Tibial nerve (tissue), 4 donors: ENCODE results near the gene IRAK1. TPM values are rescaled to one million over a fixed set of nuclear protein-coding genes. Genes with fewer than 3 reads are reported as not detected.
A peak's percentile ranks its signal among the peaks of the same experiment; 100 is the strongest.

ENCODE experiments used
- DNase-seq, 2 donors: peaks; one replicate each; pipeline ENCODE4 v3.0.0-alpha.2; 2019; ENCODE audit warnings: low spot score in 2 of 2
- H3K27ac ChIP-seq, 4 donors: fragments of 200-600 bp; sonication (generic) in 3 of 4; one replicate each; pipeline ENCODE4 v1.5.1; 2017 to 2019; ENCODE audit warnings: mild to moderate bottlenecking in 1 of 4
- H3K27me3 ChIP-seq, 2 donors: fragments of 200-600 bp; sonication (generic) in 1 of 2; one replicate each; pipeline versions ENCODE4 v1.5.1 to v1.6.0; 2017 to 2019
- H3K36me3 ChIP-seq, 3 donors: fragments of 200-600 bp; sonication (generic); one replicate each; pipeline ENCODE4 v1.5.1; 2018 to 2019
- H3K4me1 ChIP-seq, 4 donors: fragments of 200-600 bp; sonication (generic) in 3 of 4; one replicate each; pipeline ENCODE4 v1.5.1; 2017 to 2019
- H3K4me3 ChIP-seq, 4 donors: fragments of 200-600 bp; sonication (generic) in 3 of 4; one replicate each; pipeline ENCODE4 v1.5.1; 2017 to 2019; ENCODE audit warnings: mild to moderate bottlenecking in 1 of 4, moderate library complexity in 1 of 4
- H3K9me3 ChIP-seq, 4 donors: fragments of 200-600 bp; sonication (generic) in 3 of 4; one replicate each; pipeline ENCODE4 v1.5.1; 2017 to 2019
- EP300 ChIP-seq, 2 donors: sonication (generic); formaldehyde crosslinking; IDR thresholded peaks; one replicate each; pipeline ENCODE4 v1.6.1; 2017; ENCODE audit warnings: antibody characterized with exemption in 2 of 2, mild to moderate bottlenecking in 1 of 2
- POLR2A ChIP-seq, 2 donors: fragments of 450-650 bp; IDR thresholded peaks; one replicate each; pipeline ENCODE4 v1.6.1; 2017; ENCODE audit warnings: antibody characterized with exemption in 2 of 2, mild to moderate bottlenecking in 2 of 2, moderate library complexity in 2 of 2
- WGBS, 2 donors: methylation state at CpG; one replicate each; pipeline ENCODE4 v1.1.5; 2018; 5-methylcytosine and 5-hydroxymethylcytosine counted together
- total RNA-seq, 4 donors: library from RNA; depleted of rRNA; stranded (reverse); fragments of >200 nt; gene quantifications; one replicate each; pipeline ENCODE4 v1.1.0, GENCODE V29; 2016
- TF ChIP-seq, protein P1 (sequence below), 5 experiments: fragments of 200-600 bp in 3 of 5; fragments of 450-650 bp in 2 of 5; sonication (generic) in 3 of 5; IDR thresholded peaks; one replicate each; pipeline ENCODE4 v1.5.1; 2016 to 2019; ENCODE audit warnings: antibody characterized with exemption in 5 of 5, mild to moderate bottlenecking in 3 of 5, moderate library complexity in 2 of 5

The IRAK1 gene
- total RNA-seq, 4 donors from 2014 or later: 50.7 to 127 (median 64.4) TPM

- TF ChIP-seq, protein P1, sequence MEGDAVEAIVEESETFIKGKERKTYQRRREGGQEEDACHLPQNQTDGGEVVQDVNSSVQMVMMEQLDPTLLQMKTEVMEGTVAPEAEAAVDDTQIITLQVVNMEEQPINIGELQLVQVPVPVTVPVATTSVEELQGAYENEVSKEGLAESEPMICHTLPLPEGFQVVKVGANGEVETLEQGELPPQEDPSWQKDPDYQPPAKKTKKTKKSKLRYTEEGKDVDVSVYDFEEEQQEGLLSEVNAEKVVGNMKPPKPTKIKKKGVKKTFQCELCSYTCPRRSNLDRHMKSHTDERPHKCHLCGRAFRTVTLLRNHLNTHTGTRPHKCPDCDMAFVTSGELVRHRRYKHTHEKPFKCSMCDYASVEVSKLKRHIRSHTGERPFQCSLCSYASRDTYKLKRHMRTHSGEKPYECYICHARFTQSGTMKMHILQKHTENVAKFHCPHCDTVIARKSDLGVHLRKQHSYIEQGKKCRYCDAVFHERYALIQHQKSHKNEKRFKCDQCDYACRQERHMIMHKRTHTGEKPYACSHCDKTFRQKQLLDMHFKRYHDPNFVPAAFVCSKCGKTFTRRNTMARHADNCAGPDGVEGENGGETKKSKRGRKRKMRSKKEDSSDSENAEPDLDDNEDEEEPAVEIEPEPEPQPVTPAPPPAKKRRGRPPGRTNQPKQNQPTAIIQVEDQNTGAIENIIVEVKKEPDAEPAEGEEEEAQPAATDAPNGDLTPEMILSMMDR (IDR thresholded peaks at IDR 0.05): no peak
- TF ChIP-seq EP300 (IDR thresholded peaks at IDR 0.05): no peak
- no peak for TF ChIP-seq POLR2A (IDR thresholded peaks at IDR 0.05)
- H3K27me3 ChIP-seq: no peaks in the 10 kb centered on the region
- no peak for DNase-seq
- WGBS, 2 donors: 85 to 100% methylated on average over 1 to 22 of the region's 24 CpGs
- no peak overlapping the region for H3K4me3 ChIP-seq
- H3K27ac ChIP-seq: no peak overlapping the region
- H3K9me3 ChIP-seq: no peaks in the 10 kb centered on the region
- H3K4me1 ChIP-seq: peaks cover 0 to 49% (median 18%) of the 10 kb centered on the region in 4 donors
- H3K36me3 ChIP-seq: peaks cover 0 to 29% (median 0%) of the 10 kb centered on the region in 3 donors
Measured at GRCh38 chrX:154016366-154017076, 3.2 kb downstream of the IRAK1 start.

GRCh38 chrX:154015581-154016264, 4.0 kb downstream of the IRAK1 start:
- peaks cover 0 to 42% (median 15%) of the 10 kb centered on the region in 4 donors for H3K4me1 ChIP-seq
- H3K27ac ChIP-seq: no peak overlapping the region
- TF ChIP-seq EP300 (IDR thresholded peaks at IDR 0.05) (no peak), POLR2A (IDR thresholded peaks at IDR 0.05) (no peak)
- peaks cover 0 to 37% (median 0%) of the 10 kb centered on the region in 3 donors for H3K36me3 ChIP-seq
- DNase-seq: no peak
- WGBS, 2 donors: 73 to 96% methylated on average over 8 of the region's 16 CpGs
- H3K4me3 ChIP-seq: no peak overlapping the region
- H3K9me3 ChIP-seq: no peaks in the 10 kb centered on the region
- H3K27me3 ChIP-seq: no peaks in the 10 kb centered on the region

- WGBS, 2 donors: 82 to 83% methylated on average over 22 to 24 of the region's 24 CpGs
- peaks cover 0 to 37% (median 13%) of the 10 kb centered on the region in 4 donors for H3K4me1 ChIP-seq
- no peaks in the 10 kb centered on the region for H3K9me3 ChIP-seq
- TF ChIP-seq POLR2A (IDR thresholded peaks at IDR 0.05): no peak
- no peak for TF ChIP-seq EP300 (IDR thresholded peaks at IDR 0.05)
- TF ChIP-seq, protein P1 (IDR thresholded peaks at IDR 0.05): no peak
- H3K27ac ChIP-seq: no peak overlapping the region
- no peak for DNase-seq
- peaks cover 0 to 37% (median 0%) of the 10 kb centered on the region in 3 donors for H3K36me3 ChIP-seq
- no peaks in the 10 kb centered on the region for H3K27me3 ChIP-seq
- H3K4me3 ChIP-seq: no peak overlapping the region
Measured at GRCh38 chrX:154014429-154015380, 5.0 kb downstream of the IRAK1 start.

GRCh38 chrX:154013614-154014360, 5.9 kb downstream of the IRAK1 start:
- WGBS, 2 donors: 24 to 41% methylated on average over 8 to 17 of the region's 20 CpGs
- H3K36me3 ChIP-seq: peaks cover 0 to 37% (median 0%) of the 10 kb centered on the region in 3 donors
- TF ChIP-seq EP300 (IDR thresholded peaks at IDR 0.05): no peak
- TF ChIP-seq, protein P1 (IDR thresholded peaks at IDR 0.05): peak; percentile 77 to 90 (median 85)
- no peak for TF ChIP-seq POLR2A (IDR thresholded peaks at IDR 0.05)
- no peak for DNase-seq
- peaks cover 0 to 34% (median 13%) of the 10 kb centered on the region in 4 donors for H3K4me1 ChIP-seq
- H3K4me3 ChIP-seq: no peak overlapping the region
- no peaks in the 10 kb centered on the region for H3K9me3 ChIP-seq
- H3K27ac ChIP-seq: peak overlapping the region; percentile 19 to 82 (median 78)
- no peaks in the 10 kb centered on the region for H3K27me3 ChIP-seq
